Esophagus mucosa (tissue), 1 donor: ENCODE results near the gene TPBGL. TPM values are rescaled to one million over a fixed set of nuclear protein-coding genes. Genes with fewer than 3 reads are reported as not detected.

Source experiments
- ATAC-seq: fragments of 200-7000 bp; cut with Tn5 transposase; one replicate; pipeline ENCODE4 v1.9.1; 2020
- total RNA-seq: library from RNA; stranded (reverse); gene quantifications from one replicate; pipeline ENCODE4 v1.2.4, GENCODE V29; 2023
- donor health status: DM: yes; HTN: yes; CAD: no.

The TPBGL gene
- total RNA-seq, 1 donor from 2014 or later: not detected

GRCh38 chr11:75246671-75247350, 6.2 kb downstream of the TPBGL start:
- no peak for ATAC-seq

- ATAC-seq: no peak
Observed at GRCh38 chr11:75248924-75249256, 8.3 kb downstream of the TPBGL start.

- ATAC-seq: no peak
Observed at GRCh38 chr11:75249704-75250103, 9.1 kb downstream of the TPBGL start.

- no peak for ATAC-seq
Observed at GRCh38 chr11:75254326-75254725, 13.8 kb downstream of the TPBGL start.

- ATAC-seq: no peak
Observed at GRCh38 chr11:75260396-75261170, 20.0 kb downstream of the TPBGL start.

- ATAC-seq: no peak
Observed at GRCh38 chr11:75261902-75262361, 21.4 kb downstream of the TPBGL start.

- ATAC-seq: no peak
Observed at GRCh38 chr11:75262436-75262835, 21.9 kb downstream of the TPBGL start.

- no peak for ATAC-seq
Observed at GRCh38 chr11:75262961-75263852, 22.6 kb downstream of the TPBGL start.

GRCh38 chr11:75263944-75264349, 23.4 kb downstream of the TPBGL start:
- ATAC-seq: no peak

GRCh38 chr11:75264356-75264755, 23.8 kb downstream of the TPBGL start:
- ATAC-seq: no peak

GRCh38 chr11:75264971-75265370, 24.4 kb downstream of the TPBGL start:
- no peak for ATAC-seq

- no peak for ATAC-seq
Observed at GRCh38 chr11:75265851-75266531, 25.4 kb downstream of the TPBGL start.

GRCh38 chr11:75267171-75267970, 26.8 kb downstream of the TPBGL start:
- ATAC-seq: no peak

GRCh38 chr11:75268626-75269366, 28.2 kb downstream of the TPBGL start:
- no peak for ATAC-seq

- ATAC-seq: no peak
Observed at GRCh38 chr11:75269367-75269660, 28.7 kb downstream of the TPBGL start.

GRCh38 chr11:75269896-75270295, 29.3 kb downstream of the TPBGL start:
- ATAC-seq: no peak

- ATAC-seq: no peak
Observed at GRCh38 chr11:75270896-75271418, 30.4 kb downstream of the TPBGL start.

- ATAC-seq: no peak
Observed at GRCh38 chr11:75271730-75272129, 31.2 kb downstream of the TPBGL start.

- ATAC-seq: no peak
Observed at GRCh38 chr11:75272391-75272790, 31.8 kb downstream of the TPBGL start.

- no peak for ATAC-seq
Observed at GRCh38 chr11:75272821-75273301, 32.3 kb downstream of the TPBGL start.
